Measurements from ENCODE around the gene DHRS13. TPM values are rescaled to one million over a fixed set of nuclear protein-coding genes. Genes with fewer than 3 reads are reported as not detected.

Gene DHRS13
- total RNA-seq, 4 donors from 2014 or later, result 0.26 to 17.4 (median 13.6) TPM

GRCh38 chr17:28858801-28859355, 44.0 kb downstream of the DHRS13 start:
- H3K27me3 ChIP-seq, result no peaks in the 10 kb centered on the region
- no peaks in the 10 kb centered on the region for H3K9me3 ChIP-seq
- no peak for TF ChIP-seq POLR2A (IDR thresholded peaks at IDR 0.05)
- TF ChIP-seq CTCF (IDR thresholded peaks at IDR 0.05), result no peak
- H3K27ac ChIP-seq, result no peak overlapping the region
- no peaks in the 10 kb centered on the region for H3K36me3 ChIP-seq
- intact Hi-C loops (cut with DNase I; ENCODE audit: low total_unique reads), result loop anchor here (10.0 kb wide), 1 partner anchor 94 kb away; no protein-coding TSS in a partner anchor
- H3K4me1 ChIP-seq, result no peaks in the 10 kb centered on the region
- no peak for DNase-seq
- no peak overlapping the region for H3K4me3 ChIP-seq

GRCh38 chr17:28857905-28858800, 44.7 kb downstream of the DHRS13 start:
- Histone ChIP-seq H3K27ac (no peak overlapping the region), H3K27me3 (no peaks in the 10 kb centered on the region), H3K4me1 (no peaks in the 10 kb centered on the region), H3K9me3 (no peaks in the 10 kb centered on the region), H3K4me3 (no peak overlapping the region), H3K36me3 (no peaks in the 10 kb centered on the region)
- no peak for DNase-seq
- intact Hi-C loops (cut with DNase I; ENCODE audit: low total_unique reads), result loop anchor here (10.0 kb wide), 1 partner anchor 93 kb away; no protein-coding TSS in a partner anchor
- TF ChIP-seq POLR2A (IDR thresholded peaks at IDR 0.05) (no peak), CTCF (IDR thresholded peaks at IDR 0.05) (no peak)

GRCh38 chr17:28856028-28856574, 46.8 kb downstream of the DHRS13 start:
- intact Hi-C loops (cut with DNase I; ENCODE audit: low total_unique reads), result loop anchor here (10.0 kb wide), 1 partner anchor 91 kb away; no protein-coding TSS in a partner anchor

GRCh38 chr17:28855336-28855679, 47.6 kb downstream of the DHRS13 start:
- intact Hi-C loops (cut with DNase I; ENCODE audit: low total_unique reads), result loop anchor here (10.0 kb wide), 1 partner anchor 91 kb away; no protein-coding TSS in a partner anchor
- Histone ChIP-seq H3K9me3 (no peaks in the 10 kb centered on the region), H3K4me3 (peak overlapping the region; percentile 59 to 88), H3K4me1 (no peaks in the 10 kb centered on the region), H3K27ac (peak overlapping the region; percentile 75 to 76), H3K27me3 (no peaks in the 10 kb centered on the region), H3K36me3 (no peaks in the 10 kb centered on the region)
- DNase-seq, result no peak
- TF ChIP-seq CTCF (IDR thresholded peaks at IDR 0.05) (no peak), POLR2A (IDR thresholded peaks at IDR 0.05) (no peak)

More at GRCh38 chr17:28856028-28856574, 46.8 kb downstream of the DHRS13 start:
- H3K4me3 ChIP-seq, result no peak overlapping the region
- TF ChIP-seq POLR2A (IDR thresholded peaks at IDR 0.05), result no peak
- TF ChIP-seq CTCF (IDR thresholded peaks at IDR 0.05), result no peak
- H3K27ac ChIP-seq, result no peak overlapping the region
- no peaks in the 10 kb centered on the region for H3K27me3 ChIP-seq
- no peaks in the 10 kb centered on the region for H3K4me1 ChIP-seq
- DNase-seq, result no peak
- no peaks in the 10 kb centered on the region for H3K9me3 ChIP-seq
- H3K36me3 ChIP-seq, result no peaks in the 10 kb centered on the region
